DND-41 (cell line): Measurements from ENCODE around the gene BLVRA.

Source experiments
- CTCF ChIP-seq: IDR thresholded peaks from 2 replicates; pipeline ENCODE4 v1.5.1; 2012; ENCODE audit warnings: borderline replicate concordance, low read length, moderate library complexity, mild to moderate bottlenecking; ENCODE audit not compliant: poor library complexity, severe bottlenecking; ENCODE audit errors: extremely low read depth
- EZH2 ChIP-seq: IDR thresholded peaks from 3 replicates; pipeline ENCODE4 v1.6.1; 2012; ENCODE audit warnings: borderline replicate concordance, low read depth, mild to moderate bottlenecking, moderate library complexity, low read length, inconsistent platforms; ENCODE audit not compliant: severe bottlenecking

GRCh38 chr7:43727003-43727402 lies 31.5 kb upstream of the BLVRA start:
- no peak for TF ChIP-seq CTCF
- no peak for TF ChIP-seq EZH2
